GM12872 (cell line): Measurements from ENCODE around the gene HOXD8.

Experiments used
- TF ChIP-seq, protein P1 (sequence below): IDR thresholded peaks from 3 replicates; pipeline ENCODE4 v1.5.1; 2011; ENCODE audit warnings: low read depth, mild to moderate bottlenecking, low read length, moderate library complexity; ENCODE audit not compliant: insufficient read depth

The HOXD8 gene

DNA sequence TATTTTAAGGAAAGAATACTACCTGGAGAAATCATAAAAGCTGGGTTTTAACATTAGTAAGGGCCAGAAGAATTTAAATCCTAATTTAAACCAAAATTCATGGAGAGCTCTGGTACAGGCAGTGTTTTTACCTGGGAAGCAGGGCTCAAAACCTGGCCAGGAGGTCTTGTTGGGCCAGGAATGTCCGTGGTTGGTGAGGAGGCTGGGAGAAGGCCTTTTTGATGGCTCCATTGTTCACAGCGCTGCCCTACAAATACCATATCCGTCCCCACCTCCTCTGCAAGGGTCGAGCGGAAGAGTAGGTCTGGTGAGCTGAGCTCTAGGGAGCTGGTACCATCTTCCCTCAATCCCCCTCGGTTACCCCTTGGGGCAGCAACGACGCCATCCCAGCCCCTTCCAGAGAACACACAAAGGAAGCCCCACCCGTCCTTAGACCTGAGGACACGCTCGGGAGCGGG lies 48.1 kb downstream of the HOXD8 start:
- TF ChIP-seq, protein P1, sequence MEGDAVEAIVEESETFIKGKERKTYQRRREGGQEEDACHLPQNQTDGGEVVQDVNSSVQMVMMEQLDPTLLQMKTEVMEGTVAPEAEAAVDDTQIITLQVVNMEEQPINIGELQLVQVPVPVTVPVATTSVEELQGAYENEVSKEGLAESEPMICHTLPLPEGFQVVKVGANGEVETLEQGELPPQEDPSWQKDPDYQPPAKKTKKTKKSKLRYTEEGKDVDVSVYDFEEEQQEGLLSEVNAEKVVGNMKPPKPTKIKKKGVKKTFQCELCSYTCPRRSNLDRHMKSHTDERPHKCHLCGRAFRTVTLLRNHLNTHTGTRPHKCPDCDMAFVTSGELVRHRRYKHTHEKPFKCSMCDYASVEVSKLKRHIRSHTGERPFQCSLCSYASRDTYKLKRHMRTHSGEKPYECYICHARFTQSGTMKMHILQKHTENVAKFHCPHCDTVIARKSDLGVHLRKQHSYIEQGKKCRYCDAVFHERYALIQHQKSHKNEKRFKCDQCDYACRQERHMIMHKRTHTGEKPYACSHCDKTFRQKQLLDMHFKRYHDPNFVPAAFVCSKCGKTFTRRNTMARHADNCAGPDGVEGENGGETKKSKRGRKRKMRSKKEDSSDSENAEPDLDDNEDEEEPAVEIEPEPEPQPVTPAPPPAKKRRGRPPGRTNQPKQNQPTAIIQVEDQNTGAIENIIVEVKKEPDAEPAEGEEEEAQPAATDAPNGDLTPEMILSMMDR: no peak

DNA sequence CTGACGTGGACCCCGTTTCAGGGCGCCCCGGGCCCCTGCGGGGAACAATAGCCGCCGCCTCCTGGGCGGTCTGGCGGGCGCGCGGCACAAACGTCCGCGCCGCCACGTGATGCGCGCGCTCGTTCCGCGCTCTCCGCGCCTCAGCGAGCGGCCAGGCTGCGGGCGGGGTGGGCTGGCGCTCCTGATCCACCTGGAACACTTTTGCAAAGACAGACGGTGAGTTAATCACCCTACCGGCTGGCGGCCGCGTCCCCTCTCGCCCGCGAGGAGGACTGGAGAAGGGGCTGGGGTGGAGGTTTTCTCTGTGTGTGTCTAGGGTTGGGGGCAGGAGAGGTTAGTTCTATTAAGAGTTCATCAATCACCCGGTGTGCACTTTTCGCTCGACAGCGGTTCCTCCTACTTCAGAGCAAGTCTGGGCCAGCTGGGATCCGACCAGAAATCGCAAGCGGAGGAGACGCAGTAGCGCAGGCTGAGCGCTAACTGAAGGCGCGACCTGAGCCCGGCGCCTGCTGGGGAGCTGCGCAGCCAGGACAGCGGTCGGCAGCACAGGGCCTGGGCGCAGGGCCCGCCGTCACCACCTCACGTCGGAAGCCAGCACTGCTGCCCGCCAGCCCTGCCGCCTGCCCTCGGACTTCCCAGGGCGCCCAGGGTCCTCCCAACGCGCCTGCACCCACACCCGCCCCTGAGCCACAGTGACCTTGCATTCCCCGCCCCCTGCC lies 48.7 kb downstream of the HOXD8 start:
- TF ChIP-seq, protein P1: no peak

DNA sequence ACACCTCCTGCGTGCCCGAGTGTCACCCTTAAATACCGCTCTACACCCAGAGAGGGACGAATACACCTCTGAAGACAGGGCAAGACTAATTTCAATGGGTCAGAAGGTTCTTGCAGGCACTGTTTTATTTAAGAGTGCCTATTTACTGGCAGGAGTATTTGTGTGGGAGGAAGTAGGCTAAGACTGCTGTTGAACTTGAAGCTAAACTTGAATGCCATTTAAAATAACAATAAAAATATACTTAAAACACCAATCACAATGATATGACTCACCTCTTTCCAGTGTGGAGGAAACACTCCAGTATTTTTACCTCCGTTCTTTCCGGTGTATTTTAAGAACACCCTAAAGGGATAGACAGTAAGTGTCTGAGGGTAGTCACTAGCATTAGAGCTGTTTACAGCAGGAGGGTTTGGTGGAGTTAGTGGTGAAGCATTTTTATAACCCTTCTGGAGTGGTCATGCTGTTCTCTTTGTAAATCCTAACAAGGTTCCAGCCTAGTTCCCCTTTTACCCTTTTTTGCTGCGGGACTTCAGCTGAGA lies 49.3 kb downstream of the HOXD8 start:
- TF ChIP-seq, protein P1: no peak

DNA sequence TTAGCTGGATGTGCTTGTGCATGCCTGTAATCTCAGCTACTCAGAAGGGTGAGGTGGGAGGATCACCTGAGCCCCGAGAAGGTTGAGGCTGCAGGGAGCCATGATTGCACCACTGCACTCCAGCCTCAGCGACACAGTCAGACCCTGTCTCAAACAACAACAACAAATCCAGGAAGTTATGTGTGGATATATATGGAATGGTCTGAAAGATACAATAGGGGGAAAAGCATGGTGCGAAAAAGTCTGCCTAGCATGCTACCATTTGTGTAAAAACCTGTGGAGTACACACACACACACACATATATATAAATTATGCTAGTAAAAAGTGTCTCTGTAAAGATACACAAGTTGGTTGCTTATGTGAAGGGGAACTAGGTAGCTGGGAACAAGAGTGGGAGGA lies 52.0 kb downstream of the HOXD8 start:
- TF ChIP-seq, protein P1: no peak
